Hepatocyte (in vitro differentiated cells): ENCODE data around the gene PRPS1.

Source experiments
- EZH2phosphoT487 ChIP-seq: fragments of 200-600 bp; sonication (generic); IDR thresholded peaks from one replicate; pipeline ENCODE4 v1.6.1; 2018; ENCODE audit warnings: antibody characterized with exemption, mild to moderate bottlenecking, low read depth, moderate library complexity; ENCODE audit not compliant: unreplicated experiment, severe bottlenecking
- TF ChIP-seq, protein P1 (sequence below): fragments of 200-600 bp; sonication (generic); IDR thresholded peaks from 2 replicates; pipeline ENCODE4 v1.5.1; 2016; ENCODE audit warnings: antibody characterized with exemption, mild to moderate bottlenecking; ENCODE audit not compliant: poor library complexity

GRCh38 chrX:107686026-107686425 lies 57.7 kb downstream of the PRPS1 start:
- TF ChIP-seq, protein P1, sequence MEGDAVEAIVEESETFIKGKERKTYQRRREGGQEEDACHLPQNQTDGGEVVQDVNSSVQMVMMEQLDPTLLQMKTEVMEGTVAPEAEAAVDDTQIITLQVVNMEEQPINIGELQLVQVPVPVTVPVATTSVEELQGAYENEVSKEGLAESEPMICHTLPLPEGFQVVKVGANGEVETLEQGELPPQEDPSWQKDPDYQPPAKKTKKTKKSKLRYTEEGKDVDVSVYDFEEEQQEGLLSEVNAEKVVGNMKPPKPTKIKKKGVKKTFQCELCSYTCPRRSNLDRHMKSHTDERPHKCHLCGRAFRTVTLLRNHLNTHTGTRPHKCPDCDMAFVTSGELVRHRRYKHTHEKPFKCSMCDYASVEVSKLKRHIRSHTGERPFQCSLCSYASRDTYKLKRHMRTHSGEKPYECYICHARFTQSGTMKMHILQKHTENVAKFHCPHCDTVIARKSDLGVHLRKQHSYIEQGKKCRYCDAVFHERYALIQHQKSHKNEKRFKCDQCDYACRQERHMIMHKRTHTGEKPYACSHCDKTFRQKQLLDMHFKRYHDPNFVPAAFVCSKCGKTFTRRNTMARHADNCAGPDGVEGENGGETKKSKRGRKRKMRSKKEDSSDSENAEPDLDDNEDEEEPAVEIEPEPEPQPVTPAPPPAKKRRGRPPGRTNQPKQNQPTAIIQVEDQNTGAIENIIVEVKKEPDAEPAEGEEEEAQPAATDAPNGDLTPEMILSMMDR = no peak
- no peak for TF ChIP-seq EZH2phosphoT487
